HUES48 (cell line): ENCODE measurements around the gene UBAP1.
"Not testable (repeated sequence)": the region's sequence is repeated elsewhere in the genome, so short reads cannot be mapped to it uniquely, and the experiment has no call there.

Experiments used
- H3K27ac ChIP-seq: one replicate; pipeline ENCODE4 v1.7.0; 2013; ENCODE audit warnings: low read depth, low read length, inconsistent platforms
- H3K27me3 ChIP-seq: 2 replicates; pipeline ENCODE4 v1.6.1; 2013; ENCODE audit warnings: mild to moderate bottlenecking, low read length; ENCODE audit not compliant: control insufficient read depth, insufficient read depth
- H3K36me3 ChIP-seq: 2 replicates; pipeline ENCODE4 v1.6.1; 2013; ENCODE audit warnings: low read length; ENCODE audit not compliant: control insufficient read depth, insufficient read depth
- H3K4me1 ChIP-seq: 2 replicates; pipeline ENCODE4 v1.6.1; 2013; ENCODE audit warnings: mild to moderate bottlenecking, low read length; ENCODE audit not compliant: control insufficient read depth, insufficient read depth
- H3K4me3 ChIP-seq: 2 replicates; pipeline ENCODE4 v1.5.1; 2013; ENCODE audit warnings: mild to moderate bottlenecking, low read depth, low read length
- H3K9ac ChIP-seq: 2 replicates; pipeline ENCODE4 v1.6.1; 2013; ENCODE audit warnings: mild to moderate bottlenecking, low read depth, low read length, moderate library complexity
- H3K9me3 ChIP-seq: 2 replicates; pipeline ENCODE4 v1.6.1; 2013; ENCODE audit warnings: low read length; ENCODE audit not compliant: control insufficient read depth, insufficient read depth

The UBAP1 gene

GRCh38 chr9:34205102-34205501 lies 26.3 kb downstream of the UBAP1 start:
- H3K4me1 ChIP-seq, result no peaks in the 10 kb centered on the region
- H3K27ac ChIP-seq, result no peak overlapping the region
- H3K27me3 ChIP-seq, result no peaks in the 10 kb centered on the region
- no peak overlapping the region for H3K4me3 ChIP-seq
- peaks cover 3% of the 10 kb centered on the region; the same call in 1 of the 2 replicates for H3K36me3 ChIP-seq
- no peaks in the 10 kb centered on the region for H3K9me3 ChIP-seq
- no peak overlapping the region for H3K9ac ChIP-seq

- no peaks in the 10 kb centered on the region for H3K4me1 ChIP-seq
Observed at GRCh38 chr9:34206561-34206960, 27.7 kb downstream of the UBAP1 start.

GRCh38 chr9:34211395-34211794 lies 32.6 kb downstream of the UBAP1 start:
- no peaks in the 10 kb centered on the region for H3K27me3 ChIP-seq
- H3K4me3 ChIP-seq, result no peak overlapping the region

More at GRCh38 chr9:34206561-34206960, 27.7 kb downstream of the UBAP1 start:
- no peaks in the 10 kb centered on the region for H3K27me3 ChIP-seq
- H3K9ac ChIP-seq, result no peak overlapping the region
- peaks cover 2% of the 10 kb centered on the region; the same call in 1 of the 2 replicates for H3K36me3 ChIP-seq
- no peak overlapping the region for H3K4me3 ChIP-seq
- no peak overlapping the region for H3K27ac ChIP-seq
- no peaks in the 10 kb centered on the region for H3K9me3 ChIP-seq

GRCh38 chr9:34214354-34215000 lies 35.6 kb downstream of the UBAP1 start:
- H3K4me1 ChIP-seq, H3K36me3 ChIP-seq, H3K9ac ChIP-seq, H3K27ac ChIP-seq, H3K27me3 ChIP-seq, H3K4me3 ChIP-seq, H3K9me3 ChIP-seq: not testable (repeated sequence)

More at GRCh38 chr9:34211395-34211794, 32.6 kb downstream of the UBAP1 start:
- Histone ChIP-seq H3K36me3 (no peaks in the 10 kb centered on the region), H3K4me1 (no peaks in the 10 kb centered on the region), H3K9me3 (no peaks in the 10 kb centered on the region), H3K27ac (no peak overlapping the region), H3K9ac (no peak overlapping the region)

- Histone ChIP-seq H3K27me3 (no peaks in the 10 kb centered on the region), H3K27ac (no peak overlapping the region), H3K9me3 (no peaks in the 10 kb centered on the region), H3K4me3 (no peak overlapping the region), H3K4me1 (no peaks in the 10 kb centered on the region), H3K9ac (no peak overlapping the region), H3K36me3 (no peaks in the 10 kb centered on the region)
Observed at GRCh38 chr9:34216325-34216724, 37.5 kb downstream of the UBAP1 start.

GRCh38 chr9:34217015-34217414 lies 38.2 kb downstream of the UBAP1 start:
- not testable (repeated sequence) for H3K36me3 ChIP-seq, H3K4me3 ChIP-seq, H3K27me3 ChIP-seq, H3K9me3 ChIP-seq, H3K4me1 ChIP-seq, H3K27ac ChIP-seq, H3K9ac ChIP-seq

GRCh38 chr9:34218446-34218845 lies 39.6 kb downstream of the UBAP1 start:
- no peaks in the 10 kb centered on the region for H3K36me3 ChIP-seq
- H3K4me3 ChIP-seq, result no peak overlapping the region
- H3K9ac ChIP-seq, result no peak overlapping the region
- H3K27ac ChIP-seq, result no peak overlapping the region
- no peaks in the 10 kb centered on the region for H3K4me1 ChIP-seq
- no peaks in the 10 kb centered on the region for H3K9me3 ChIP-seq
- H3K27me3 ChIP-seq, result no peaks in the 10 kb centered on the region

- Histone ChIP-seq H3K4me3 (no peak overlapping the region), H3K4me1 (no peaks in the 10 kb centered on the region), H3K27ac (no peak overlapping the region), H3K9me3 (no peaks in the 10 kb centered on the region), H3K9ac (no peak overlapping the region), H3K27me3 (no peaks in the 10 kb centered on the region), H3K36me3 (peaks cover 3% of the 10 kb centered on the region; the same call in 1 of the 2 replicates)
Observed at GRCh38 chr9:34219421-34219820, 40.6 kb downstream of the UBAP1 start.

- Histone ChIP-seq H3K27me3 (no peaks in the 10 kb centered on the region), H3K36me3 (peaks cover 3% of the 10 kb centered on the region; the same call in 1 of the 2 replicates), H3K4me3 (no peak overlapping the region), H3K4me1 (no peaks in the 10 kb centered on the region), H3K9me3 (no peaks in the 10 kb centered on the region), H3K9ac (no peak overlapping the region), H3K27ac (no peak overlapping the region)
Observed at GRCh38 chr9:34220218-34220617, 41.4 kb downstream of the UBAP1 start.

- Histone ChIP-seq H3K4me1 (no peaks in the 10 kb centered on the region), H3K36me3 (peaks cover 3% of the 10 kb centered on the region; the same call in 1 of the 2 replicates), H3K27ac (no peak overlapping the region), H3K9me3 (no peaks in the 10 kb centered on the region), H3K27me3 (no peaks in the 10 kb centered on the region), H3K4me3 (no peak overlapping the region), H3K9ac (no peak overlapping the region)
Observed at GRCh38 chr9:34224349-34224748, 45.5 kb downstream of the UBAP1 start.

- not testable (repeated sequence) for H3K9ac ChIP-seq, H3K27me3 ChIP-seq, H3K4me3 ChIP-seq, H3K27ac ChIP-seq, H3K9me3 ChIP-seq, H3K4me1 ChIP-seq, H3K36me3 ChIP-seq
Observed at GRCh38 chr9:34226144-34226760, 47.4 kb downstream of the UBAP1 start.
